Right ventricle myocardium inferior (tissue), 1 donor: Measurements from ENCODE around the gene DNMT3B. TPM values are rescaled to one million over a fixed set of nuclear protein-coding genes. Genes with fewer than 3 reads are reported as not detected.
"Not testable (repeated sequence)": the region's sequence is repeated elsewhere in the genome, so short reads cannot be mapped to it uniquely, and the experiment has no call there.

ENCODE experiments used
- ATAC-seq: fragments of 200-7000 bp; cut with Tn5 transposase; one replicate; pipeline ENCODE4 v1.9.1; 2020; ENCODE audit warnings: mild to moderate bottlenecking, moderate library complexity
- DNase-seq: peaks from one replicate; pipeline ENCODE4 v3.0.0; 2021; ENCODE audit errors: missing footprints
- intact Hi-C: fragments of 100-400 bp; cut with DNase I; formaldehyde crosslinking; loops from one replicate; pipeline ENCODE4 v1.11.0; 2022
- long read RNA-seq: library from polyadenylated mRNA; unstranded; transcript quantifications from one replicate; pipeline ENCODE4 v2.0.0, GENCODE V29; 2021
- total RNA-seq: library from RNA; stranded (reverse); fragmentation: NEBNext Ultra II Directional; extraction: Animal tissue kit (Norgen Biotek cat#: 25700); gene quantifications from one replicate; pipeline ENCODE4 v1.2.1, GENCODE V29; 2021
- donor health status: DM: no; HTN: yes; CAD: no; lungs with severe emphysema.

The DNMT3B gene
- 0.32 TPM for total RNA-seq
- long read RNA-seq = 0 reads

GRCh38 chr20:32761831-32762753 lies at the start of gene DNMT3B:
DNMT3B (plus strand) TSS chr20:32762385; CDS start chr20:32780324, 17,939 bp downstream.
- intact Hi-C loops = loop anchor here (5.0 kb wide), 1 partner anchor 85 kb away; no protein-coding TSS in a partner anchor
- ATAC-seq (peak; percentile 91), DNase-seq (peak; percentile 90)

GRCh38 chr20:32718749-32719348 lies 43.3 kb upstream of the DNMT3B start:
- ATAC-seq = no peak
- DNase-seq = no peak
- intact Hi-C loops = no loop called here

- ATAC-seq (no peak), DNase-seq (no peak)
- intact Hi-C loops = no loop called here
Observed at GRCh38 chr20:32727683-32728082, 34.5 kb upstream of the DNMT3B start.

- ATAC-seq, DNase-seq, intact Hi-C loops: not testable (repeated sequence)
Observed at GRCh38 chr20:32728435-32728834, 33.8 kb upstream of the DNMT3B start.

- DNase-seq, intact Hi-C loops, ATAC-seq: not testable (repeated sequence)
Observed at GRCh38 chr20:32729334-32729733, 32.9 kb upstream of the DNMT3B start.

GRCh38 chr20:32731882-32732266 lies 30.3 kb upstream of the DNMT3B start:
- no peak for DNase-seq
- intact Hi-C loops = no loop called here
- no peak for ATAC-seq

GRCh38 chr20:32737371-32738223 lies 24.6 kb upstream of the DNMT3B start:
- no peak for DNase-seq
- intact Hi-C loops = no loop called here
- ATAC-seq = no peak

GRCh38 chr20:32741151-32741550 lies 21.0 kb upstream of the DNMT3B start:
- DNase-seq (no peak), ATAC-seq (no peak)
- intact Hi-C loops = loop anchor here (5.0 kb wide), 1 partner anchor 39 kb away; no protein-coding TSS in a partner anchor

- intact Hi-C loops = loop anchor here (5.0 kb wide), 1 partner anchor 40 kb away; no protein-coding TSS in a partner anchor
Observed at GRCh38 chr20:32742322-32743236, 19.6 kb upstream of the DNMT3B start.

GRCh38 chr20:32743237-32744112 lies 18.7 kb upstream of the DNMT3B start, which contains the start of gene COMMD7:
COMMD7 (minus strand) TSS chr20:32743467; CDS start chr20:32743391, 76 bp downstream.
- ATAC-seq (peak; percentile 89), DNase-seq (peak; percentile 85)
- intact Hi-C loops = loop anchor here (5.0 kb wide), 1 partner anchor 41 kb away; no protein-coding TSS in a partner anchor

More at GRCh38 chr20:32742322-32743236, 19.6 kb upstream of the DNMT3B start:
- ATAC-seq (peak; percentile 49), DNase-seq (no peak)

GRCh38 chr20:32749914-32750637 lies 12.1 kb upstream of the DNMT3B start:
- DNase-seq (no peak), ATAC-seq (no peak)
- intact Hi-C loops = no loop called here

GRCh38 chr20:32751293-32751692 lies 10.9 kb upstream of the DNMT3B start:
- DNase-seq = no peak
- no peak for ATAC-seq
- intact Hi-C loops = no loop called here

GRCh38 chr20:32751702-32752457 lies 10.3 kb upstream of the DNMT3B start:
- DNase-seq (no peak), ATAC-seq (no peak)
- intact Hi-C loops = no loop called here

- DNase-seq (no peak), ATAC-seq (no peak)
- intact Hi-C loops = no loop called here
Observed at GRCh38 chr20:32752458-32753250, 9.5 kb upstream of the DNMT3B start.

- intact Hi-C loops = no loop called here
Observed at GRCh38 chr20:32753731-32754130, 8.5 kb upstream of the DNMT3B start.

More at GRCh38 chr20:32753731-32754130, 8.5 kb upstream of the DNMT3B start:
- ATAC-seq = no peak
- no peak for DNase-seq
